GM19238 (cell line): ENCODE results near the gene MLEC.

Source experiments
- DNase-seq: peaks from one replicate; pipeline ENCODE4 v3.0.0; 2011; ENCODE audit warnings: low spot score; ENCODE audit not compliant: insufficient read length

Gene MLEC

DNA sequence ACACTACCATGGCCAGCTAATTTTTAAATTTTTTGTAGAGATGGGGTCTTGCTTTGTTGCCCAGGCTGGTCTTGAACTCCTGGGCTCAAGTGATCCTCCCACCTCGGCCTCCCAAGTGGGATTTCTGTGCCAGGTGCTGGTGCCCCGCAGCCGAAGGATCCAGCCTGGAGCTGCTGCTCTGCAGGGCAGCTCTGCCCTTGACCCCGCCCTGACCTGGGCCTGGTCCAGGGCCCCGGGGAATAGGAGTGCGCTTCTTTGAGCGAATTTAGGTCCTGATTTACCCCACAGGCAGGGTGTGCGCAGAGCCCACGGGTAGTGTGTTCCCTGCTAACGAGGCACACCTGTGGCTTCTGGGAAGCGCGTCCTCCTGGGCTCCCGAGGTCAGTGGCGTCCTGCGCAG, 53.9 kb downstream of the MLEC start:
- no peak for DNase-seq

DNA sequence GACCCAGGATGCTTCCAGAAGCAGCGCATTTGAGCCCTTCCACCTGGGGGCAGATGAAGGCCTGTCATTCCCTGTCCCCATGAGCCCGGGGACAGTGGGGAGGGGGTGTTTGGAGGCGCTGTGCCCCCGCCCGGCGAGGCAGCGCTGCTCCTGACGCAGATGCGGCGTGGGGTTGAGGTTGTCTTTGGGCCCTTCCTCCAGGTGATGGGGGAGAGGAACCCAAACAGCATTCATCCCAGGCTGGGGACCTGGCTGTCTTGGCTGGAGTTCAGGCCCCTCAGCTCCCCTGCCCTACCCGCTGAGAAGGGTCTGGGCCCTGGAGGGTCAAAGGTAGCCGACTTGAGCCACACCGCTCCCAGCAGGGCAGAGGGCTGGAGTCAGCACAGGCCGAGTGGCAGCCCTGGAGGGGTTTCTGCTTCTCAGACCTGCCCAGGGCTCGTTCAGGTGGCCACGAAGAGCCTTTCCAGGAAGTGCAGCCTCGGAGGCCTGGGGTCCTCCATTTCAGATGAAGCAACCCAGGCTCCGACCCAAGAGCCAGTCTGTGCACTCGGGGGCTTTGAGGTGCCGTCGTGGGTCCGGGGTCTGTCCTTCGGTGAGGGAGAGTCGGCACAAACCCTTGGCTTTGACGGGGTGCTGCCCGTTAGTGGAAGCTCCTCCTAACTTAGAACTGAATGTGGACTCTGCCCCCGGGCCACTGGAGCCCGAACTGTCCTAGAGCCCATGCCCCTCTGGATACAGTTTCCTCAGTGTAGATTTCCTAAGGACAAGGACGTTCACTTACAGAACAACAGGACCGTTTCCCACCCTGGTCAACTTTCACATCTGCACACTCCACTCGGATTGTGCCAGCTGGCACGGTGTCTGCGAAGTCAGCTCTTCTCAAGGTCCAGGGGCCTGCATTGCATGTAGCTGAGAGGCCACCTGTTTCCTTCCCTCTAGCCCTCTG, 54.8 kb downstream of the MLEC start:
- DNase-seq, result no peak

DNA sequence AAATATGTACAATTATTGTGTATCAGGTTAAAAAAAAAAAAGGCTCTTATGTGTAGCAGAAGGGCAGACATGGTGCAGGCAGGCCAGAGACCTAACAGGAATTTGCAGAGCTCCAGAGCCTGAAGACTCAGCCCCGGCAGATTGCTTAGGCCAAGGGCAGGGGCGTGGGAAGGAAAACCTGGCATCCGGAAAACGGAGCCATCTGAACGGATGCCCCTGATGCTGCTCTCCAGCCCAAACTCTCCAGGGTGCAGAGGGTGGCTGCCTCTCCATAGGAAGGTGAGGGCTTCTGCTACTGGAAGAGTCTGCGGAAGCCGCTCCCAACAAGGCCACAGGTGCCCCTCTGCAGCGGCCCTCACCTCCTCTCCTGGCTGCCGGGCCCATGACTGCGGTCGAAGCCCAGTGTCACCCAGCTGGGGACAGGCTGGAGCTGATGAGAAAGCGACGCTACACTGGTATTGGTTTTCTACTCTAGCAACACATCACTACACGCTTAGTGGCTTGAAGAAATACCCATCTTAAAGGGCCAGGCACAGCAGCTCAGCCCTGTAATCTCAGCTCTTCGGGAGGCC, 58.1 kb downstream of the MLEC start:
- DNase-seq, result no peak

DNA sequence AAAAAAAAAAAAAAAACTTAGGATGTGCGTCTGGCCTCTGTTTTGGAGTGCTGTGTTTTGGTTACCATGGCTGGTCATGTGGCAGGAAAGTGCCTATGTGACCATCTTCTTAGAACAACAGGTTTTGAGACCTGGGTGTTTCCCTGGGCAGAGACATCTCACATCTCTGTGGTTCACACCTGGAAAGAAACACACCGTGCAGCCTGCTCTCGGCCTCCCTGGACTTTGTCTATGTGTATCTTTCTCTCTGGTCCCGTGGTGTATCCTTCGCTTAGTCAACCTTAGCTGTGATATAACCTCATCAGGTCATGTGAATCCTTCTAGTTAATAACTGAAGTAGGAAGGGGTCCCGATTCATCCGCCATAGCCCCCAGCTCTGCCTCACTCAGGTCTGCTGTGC, 61.3 kb downstream of the MLEC start:
- no peak for DNase-seq

DNA sequence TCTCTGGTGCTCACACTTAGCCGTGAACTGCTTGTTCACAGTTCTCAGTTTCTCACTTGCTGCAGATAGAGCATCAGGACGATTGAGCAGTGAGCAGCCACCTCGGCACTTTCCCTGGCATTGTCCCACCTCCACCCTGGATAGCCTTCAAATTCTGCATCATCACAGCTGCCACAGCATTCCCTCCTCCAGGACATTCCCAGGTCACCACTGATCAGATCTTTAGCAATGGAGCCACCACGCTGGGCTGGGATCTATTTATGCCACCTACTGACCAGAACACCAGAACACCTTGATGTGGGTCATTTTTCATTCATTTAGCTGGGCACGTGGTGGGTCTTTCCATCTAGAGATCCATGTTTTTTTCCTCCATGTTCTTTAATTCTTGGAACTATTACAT, 62.3 kb downstream of the MLEC start:
- no peak for DNase-seq

DNA sequence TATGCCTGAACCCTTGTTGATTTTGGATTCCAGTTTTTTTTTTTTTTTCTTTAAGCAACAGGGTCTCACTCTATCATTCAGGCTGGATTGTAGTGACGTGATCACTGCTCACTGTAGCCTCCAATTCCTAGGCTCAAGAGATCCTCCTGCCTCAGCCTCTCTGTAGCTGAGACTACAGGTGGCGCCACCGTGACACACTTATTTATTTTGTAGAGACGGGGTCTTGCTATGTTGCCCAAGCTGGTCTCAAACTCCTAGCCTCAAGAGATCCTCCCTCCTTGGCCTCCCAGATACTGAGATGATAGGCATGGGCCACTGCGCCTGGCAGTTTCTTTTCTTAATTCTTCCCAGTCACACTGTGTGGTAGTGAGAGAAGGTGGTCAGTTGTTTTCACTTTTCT, 63.9 kb downstream of the MLEC start:
- no peak for DNase-seq

DNA sequence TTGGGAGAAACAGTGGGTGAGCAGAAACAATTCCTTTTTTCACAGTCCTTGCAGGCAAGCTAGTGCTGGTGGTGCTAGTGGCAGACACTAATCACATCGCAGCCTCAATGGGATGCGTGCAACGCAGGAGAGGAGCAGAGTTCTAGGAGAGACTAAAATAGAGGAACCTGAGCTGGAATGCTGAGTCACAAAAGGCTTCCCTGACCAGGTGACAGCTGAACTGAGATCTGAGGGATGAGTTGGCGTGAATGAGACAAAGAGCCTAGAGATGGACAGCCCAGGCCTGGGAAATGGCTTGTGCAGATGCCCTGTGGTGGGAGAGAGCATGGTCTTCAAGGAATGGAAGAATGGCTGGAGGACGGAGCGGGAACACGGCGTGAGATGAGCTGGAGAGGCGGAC, 64.4 kb downstream of the MLEC start:
- DNase-seq, result no peak
